ENCODE data around the gene GMFB. TPM values are rescaled to one million over a fixed set of nuclear protein-coding genes. Genes with fewer than 3 reads are reported as not detected.

The GMFB gene
- 32.4 to 60.8 TPM (median 40.2 TPM) in 5 replicates for total RNA-seq (2022; extraction: Qiagen RNA extraction)

DNA sequence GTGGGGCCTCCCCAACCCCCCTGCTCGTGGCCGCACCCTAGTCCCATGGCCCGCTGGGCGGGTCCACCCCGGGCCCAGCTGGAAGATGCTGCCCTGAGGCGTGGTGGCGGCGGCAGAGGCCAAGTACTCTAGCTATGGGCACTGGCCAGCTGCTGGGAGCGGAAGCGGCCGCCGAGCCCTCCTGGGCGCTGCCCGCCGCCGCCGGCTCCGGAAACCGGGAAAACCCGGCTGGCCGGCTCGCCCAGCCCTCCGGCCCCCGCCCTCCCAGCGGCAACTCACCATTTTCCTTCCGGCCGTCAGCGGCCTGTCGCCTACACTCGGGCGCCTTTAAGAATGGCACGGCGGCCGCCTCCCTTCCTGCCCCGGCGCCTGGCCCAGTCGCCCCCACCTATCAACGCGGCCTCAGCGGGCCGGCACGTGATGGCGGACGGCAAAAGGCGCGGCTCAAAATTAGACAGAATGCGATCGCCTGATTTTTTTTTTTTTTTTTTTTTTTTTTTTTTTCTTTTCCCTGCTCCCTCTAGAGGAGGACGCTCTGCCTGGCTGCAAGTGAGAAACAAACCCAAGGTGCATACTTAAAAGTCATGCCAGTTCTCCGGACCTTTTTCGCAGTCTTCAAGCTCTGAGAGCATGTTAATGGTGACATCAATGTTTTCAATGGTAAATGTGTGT, at the start of gene GMFB:
TSS of gene GMFB (minus strand) at position 335 of the 672 bp plus-strand sequence. CDS start at position 282, 53 bp downstream.

GRCh38 chr14:54509546-54510501, 21.0 kb upstream of the GMFB start, which contains the start of gene CGRRF1:
TSS of gene CGRRF1 (plus strand) at chr14:54509906. CDS start at chr14:54509960, 54 bp downstream.

DNA sequence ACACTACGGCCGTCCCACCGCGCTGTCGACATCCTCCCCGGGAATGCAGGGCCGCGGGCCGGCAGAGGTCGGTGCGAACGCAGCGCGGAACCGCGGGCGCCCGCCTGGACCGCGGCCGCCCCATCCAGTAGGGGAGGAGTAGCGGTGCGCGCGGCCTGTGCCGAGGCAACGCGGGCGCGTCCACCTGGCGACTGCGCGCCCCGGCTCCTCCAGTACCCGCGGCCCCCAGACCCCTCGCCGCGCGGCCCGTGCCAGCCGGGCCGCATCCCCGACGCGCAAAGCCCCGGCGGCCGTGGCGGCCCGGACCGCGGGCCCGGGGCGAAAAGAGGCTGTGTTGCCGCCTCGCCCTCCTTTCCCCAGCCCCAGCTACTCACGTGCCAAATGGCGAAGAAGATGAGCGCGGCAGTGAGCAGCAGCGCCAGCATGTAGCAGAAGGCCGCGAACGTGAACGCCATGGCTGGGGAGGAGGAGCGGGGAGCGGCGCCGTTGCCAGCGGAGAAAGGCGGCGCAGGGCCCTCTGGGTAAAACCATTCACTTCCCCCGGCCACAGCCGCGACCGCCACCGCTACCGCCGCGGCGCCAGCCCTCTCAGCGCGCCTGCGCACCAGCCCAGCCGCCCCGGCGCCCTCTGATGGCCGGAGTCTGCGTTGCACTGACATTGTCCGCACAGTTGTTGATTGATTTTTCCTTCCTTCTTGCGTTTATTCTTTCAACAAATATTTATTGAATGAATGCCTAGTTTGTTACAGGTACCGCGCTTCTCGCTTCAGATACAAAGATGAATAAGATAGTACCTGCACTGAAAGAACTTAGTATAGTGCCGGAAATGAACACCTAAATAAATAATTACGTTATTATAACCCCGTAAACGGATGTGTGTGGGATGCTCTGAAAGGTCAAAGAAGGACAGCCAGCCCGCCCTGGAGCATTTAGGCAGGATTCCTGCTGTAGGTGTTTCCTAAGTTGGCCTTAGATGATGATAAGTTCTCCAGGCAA, 47.6 kb downstream of the GMFB start, which contains the start of gene CNIH1:
TSS of gene CNIH1 (minus strand) at position 502 of the 996 bp plus-strand sequence. CDS start at position 455, 47 bp downstream.

Other genes with a start within 250 kb of the GMFB start
- gene CDKN3, start 92.0 kb downstream of the GMFB start, total RNA-seq (2022; extraction: Qiagen RNA extraction), result 62.9 to 79.3 TPM (median 76.5 TPM) in 5 replicates
- 233 to 348 TPM (median 252 TPM) in 5 replicates for gene CNIH1, start 47.6 kb downstream of the GMFB start, total RNA-seq (2022; extraction: Qiagen RNA extraction)
- 17.1 to 24.4 TPM (median 21.6 TPM) in 5 replicates for gene CGRRF1, start 20.9 kb upstream of the GMFB start, total RNA-seq (2022; extraction: Qiagen RNA extraction)
- gene SAMD4A, start 78.1 kb upstream of the GMFB start, total RNA-seq (2022; extraction: Qiagen RNA extraction), result 9.8 to 12.3 TPM (median 11.8 TPM) in 5 replicates

All from A549 treated with Hydrocortisone at 1 μM for 4 hours (cell line).